HG03280 (cell line): ENCODE measurements around the gene SPTLC1.

ENCODE experiments used
- ATAC-seq: cut with Tn5 transposase; IDR thresholded peaks from one replicate; pipeline ENCODE4 v1.9.1; 2021; ENCODE audit warnings: mild to moderate bottlenecking, moderate library complexity; ENCODE audit not compliant: unreplicated experiment

Gene SPTLC1

DNA sequence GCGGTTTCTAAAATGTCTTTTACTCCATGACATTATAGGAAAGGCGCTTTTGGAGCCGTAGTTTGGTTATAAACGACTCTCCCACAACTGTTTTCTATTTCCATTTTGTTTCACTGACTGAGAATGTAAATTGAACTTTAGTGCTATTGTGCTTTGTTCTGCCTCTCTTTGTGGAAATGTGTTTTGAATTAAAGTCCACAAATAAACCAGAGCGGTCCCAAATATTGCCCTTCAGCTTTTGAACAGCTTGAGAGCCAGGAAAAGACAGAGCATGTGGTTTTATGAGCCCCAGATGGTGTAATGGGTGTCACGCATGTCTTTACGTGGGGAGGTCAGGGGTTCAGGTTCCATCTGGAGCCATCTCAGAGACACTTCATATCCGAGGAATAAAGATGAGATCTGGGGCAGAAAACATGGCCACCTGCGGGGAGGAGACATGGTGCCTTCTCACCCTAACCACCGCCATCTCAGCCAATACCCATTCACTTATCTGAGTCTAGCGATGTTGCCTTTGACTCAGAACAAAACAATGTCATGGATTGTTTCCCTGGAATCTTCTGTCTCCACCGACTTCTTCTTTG lies 122.7 kb downstream of the SPTLC1 start:
- no peak for ATAC-seq

DNA sequence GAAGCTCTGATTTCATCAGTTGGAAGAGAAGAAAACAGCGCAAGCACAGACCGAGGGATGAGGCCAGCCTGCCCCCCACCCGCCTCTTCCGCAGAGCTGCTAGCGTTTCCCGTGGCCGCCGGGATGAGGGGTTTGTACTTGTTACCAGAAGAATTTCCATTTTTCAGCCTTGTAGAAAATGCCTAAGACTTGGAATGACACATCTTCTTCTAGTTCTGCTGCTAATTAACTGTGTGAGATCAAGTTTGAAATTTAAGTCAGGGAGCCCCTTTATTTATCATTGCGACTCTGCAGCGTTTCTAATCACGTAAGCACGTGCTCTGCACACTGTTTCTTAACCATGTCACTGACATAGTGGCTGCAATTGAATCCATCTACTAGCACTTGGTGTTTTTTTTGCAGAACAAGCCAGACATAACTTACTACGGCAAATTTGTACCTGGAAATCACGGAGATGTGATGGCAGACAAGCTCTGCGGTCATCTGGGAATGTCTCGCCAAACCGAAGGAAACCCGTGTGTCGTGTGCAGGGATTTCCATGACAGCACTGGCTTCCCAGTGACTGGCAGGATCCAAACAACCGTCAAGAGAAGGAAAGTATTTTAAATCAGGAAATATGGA lies 123.4 kb downstream of the SPTLC1 start:
- ATAC-seq: no peak

DNA sequence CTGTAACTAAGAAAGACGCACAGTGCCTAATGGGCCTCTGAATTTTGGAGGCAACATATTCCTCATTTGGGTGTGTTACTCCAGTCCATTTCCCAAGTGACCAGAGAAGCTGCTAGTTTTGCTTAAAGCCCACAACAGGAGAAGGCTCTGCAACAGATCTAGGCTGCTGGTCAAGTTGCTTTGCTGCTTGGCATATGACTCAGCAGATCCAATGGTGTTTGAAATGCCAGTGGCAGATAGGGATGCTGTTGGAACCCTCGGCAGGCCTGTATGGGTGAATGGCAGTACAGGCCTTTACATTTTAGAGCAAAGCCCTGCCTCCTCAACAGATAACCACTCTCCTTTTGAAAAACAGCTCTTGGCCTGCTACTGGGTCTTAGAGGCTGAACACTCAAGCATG lies 129.0 kb downstream of the SPTLC1 start:
- no peak for ATAC-seq

DNA sequence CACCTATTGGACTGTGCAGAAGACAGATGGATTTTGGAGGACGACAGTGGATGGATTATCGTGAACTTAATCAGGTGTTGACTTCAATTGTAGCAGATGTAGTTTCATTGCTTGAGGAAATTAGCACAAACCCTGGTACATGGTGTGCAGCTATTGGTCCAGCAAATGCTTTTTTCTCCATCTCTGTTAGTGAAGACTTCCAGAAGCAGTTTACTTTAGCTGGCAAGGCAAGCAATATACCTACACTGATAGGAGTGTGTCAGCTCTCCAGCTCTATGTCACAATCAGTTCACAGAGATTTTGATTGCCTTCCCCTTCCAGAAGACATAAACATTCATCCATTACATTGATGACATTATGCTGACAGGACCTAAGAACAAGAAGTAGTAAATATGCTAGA lies 129.5 kb downstream of the SPTLC1 start:
- no peak for ATAC-seq
